Inflammatory macrophage (primary cell): ENCODE results near the gene ALPL.
"Not testable (repeated sequence)": the region's sequence is repeated elsewhere in the genome, so short reads cannot be mapped to it uniquely, and the experiment has no call there.

Experiments used
- DNase-seq, 2 donors: peaks; one replicate each; pipeline ENCODE4 v3.0.0-alpha.2; 2020 to 2022

Gene ALPL

GRCh38 chr1:21563971-21564370, 54.7 kb downstream of the ALPL start:
- no peak for DNase-seq

- DNase-seq: peak in 1 of 2 donors; percentile 76
These were observed 55.4 kb downstream of the ALPL start for GRCh38 chr1:21564521-21565095.

GRCh38 chr1:21565285-21565684, 56.1 kb downstream of the ALPL start:
- DNase-seq: no peak

- DNase-seq: not testable (repeated sequence)
These were observed 57.1 kb downstream of the ALPL start for GRCh38 chr1:21566361-21566760.

- DNase-seq: no peak
These were observed 58.2 kb downstream of the ALPL start for GRCh38 chr1:21567241-21568005.

GRCh38 chr1:21568006-21568746, 59.0 kb downstream of the ALPL start:
- DNase-seq: no peak

- no peak for DNase-seq
These were observed 59.7 kb downstream of the ALPL start for GRCh38 chr1:21568809-21569385.

- no peak for DNase-seq
These were observed 60.8 kb downstream of the ALPL start for GRCh38 chr1:21569820-21570527.

GRCh38 chr1:21570528-21570875, 61.3 kb downstream of the ALPL start:
- DNase-seq: no peak

- DNase-seq: no peak
These were observed 61.7 kb downstream of the ALPL start for GRCh38 chr1:21570885-21571284.

GRCh38 chr1:21572221-21572620, 63.0 kb downstream of the ALPL start:
- no peak for DNase-seq

- no peak for DNase-seq
These were observed 63.6 kb downstream of the ALPL start for GRCh38 chr1:21572735-21573277.

- DNase-seq: no peak
These were observed 64.3 kb downstream of the ALPL start for GRCh38 chr1:21573475-21573874.

GRCh38 chr1:21573971-21574465, 64.8 kb downstream of the ALPL start:
- DNase-seq: peak in 1 of 2 donors; percentile 40

GRCh38 chr1:21574466-21575151, 65.4 kb downstream of the ALPL start:
- no peak for DNase-seq

- no peak for DNase-seq
These were observed 66.2 kb downstream of the ALPL start for GRCh38 chr1:21575351-21575942.

GRCh38 chr1:21576031-21576797, 67.0 kb downstream of the ALPL start:
- no peak for DNase-seq

- DNase-seq: no peak
These were observed 67.6 kb downstream of the ALPL start for GRCh38 chr1:21576798-21577187.

GRCh38 chr1:21577324-21577723, 68.1 kb downstream of the ALPL start:
- no peak for DNase-seq

- no peak for DNase-seq
These were observed 68.7 kb downstream of the ALPL start for GRCh38 chr1:21577933-21578332.
